Suprapubic skin (tissue), 4 donors: ENCODE measurements around the gene RAD23B. TPM values are rescaled to one million over a fixed set of nuclear protein-coding genes. Genes with fewer than 3 reads are reported as not detected.

Source experiments
- DNase-seq, 2 donors: peaks; one replicate each; pipeline ENCODE4 v3.0.0-alpha.2; 2019; ENCODE audit warnings: low spot score in 2 of 2
- H3K27ac ChIP-seq: fragments of 200-600 bp; sonication (generic); one replicate; pipeline ENCODE4 v1.5.1; 2019
- H3K27me3 ChIP-seq: fragments of 200-600 bp; sonication (generic); one replicate; pipeline ENCODE4 v1.5.1; 2019
- H3K36me3 ChIP-seq: fragments of 200-600 bp; sonication (generic); one replicate; pipeline ENCODE4 v1.5.1; 2019
- H3K4me1 ChIP-seq: fragments of 200-600 bp; sonication (generic); one replicate; pipeline ENCODE4 v1.5.1; 2019
- H3K4me3 ChIP-seq: fragments of 200-600 bp; sonication (generic); one replicate; pipeline ENCODE4 v1.5.1; 2019; ENCODE audit warnings: mild to moderate bottlenecking
- H3K9me3 ChIP-seq: fragments of 200-600 bp; sonication (generic); one replicate; pipeline ENCODE4 v1.5.1; 2019
- EP300 ChIP-seq: sonication (generic); formaldehyde crosslinking; IDR thresholded peaks from one replicate; pipeline ENCODE4 v1.6.1; 2017; ENCODE audit warnings: antibody characterized with exemption
- POLR2A ChIP-seq, 2 donors: fragments of 450-650 bp; IDR thresholded peaks; one replicate each; pipeline ENCODE4 v1.6.1; 2017; ENCODE audit warnings: antibody characterized with exemption in 2 of 2, mild to moderate bottlenecking in 2 of 2, moderate library complexity in 2 of 2
- POLR2AphosphoS5 ChIP-seq, 3 donors: sonication (generic); formaldehyde crosslinking; IDR thresholded peaks; one replicate each; pipeline ENCODE4 v1.6.1; 2017; ENCODE audit warnings: antibody characterized with exemption in 3 of 3
- WGBS: methylation state at CpG from one replicate; pipeline ENCODE4 v1.1.5; 2018; 5-methylcytosine and 5-hydroxymethylcytosine counted together
- total RNA-seq, 4 donors: library from RNA; depleted of rRNA; stranded (reverse); fragments of >200 nt; gene quantifications; one replicate each; pipeline ENCODE4 v1.1.0, GENCODE V29; 2016
- TF ChIP-seq, protein P1 (sequence below), 2 donors: fragments of 200-600 bp in 1 of 2; fragments of 450-650 bp in 1 of 2; sonication (generic) in 1 of 2; IDR thresholded peaks; one replicate each; pipeline ENCODE4 v1.5.1; 2016 to 2019; ENCODE audit warnings: antibody characterized with exemption in 2 of 2, mild to moderate bottlenecking in 1 of 2, moderate library complexity in 1 of 2

The RAD23B gene
- total RNA-seq, 4 donors from 2014 or later, result 62.5 to 103 (median 77.1) TPM

DNA sequence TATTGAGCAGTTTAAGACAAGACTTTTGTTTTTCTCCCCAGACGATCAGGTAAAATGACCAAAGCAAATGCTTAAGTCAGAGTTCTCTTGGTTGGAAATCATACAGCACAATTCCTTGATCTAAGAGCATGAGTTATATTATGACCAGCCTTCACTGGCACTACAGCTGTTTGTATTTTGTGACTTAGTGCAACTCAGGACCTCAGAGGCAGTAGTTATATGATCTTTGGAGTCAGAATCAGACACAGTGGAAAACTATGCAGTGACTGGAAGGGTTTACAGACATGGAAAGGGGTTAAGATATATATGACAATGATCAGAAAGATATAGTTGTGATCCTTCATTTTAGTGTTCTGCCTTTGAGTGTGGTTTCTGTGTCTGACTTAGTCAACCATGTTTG is 24.3 kb downstream of the RAD23B start:
- H3K36me3 ChIP-seq, result peaks cover 43% of the 10 kb centered on the region
- H3K4me3 ChIP-seq, result no peak overlapping the region
- H3K4me1 ChIP-seq, result no peaks in the 10 kb centered on the region
- no peak for TF ChIP-seq POLR2A (IDR thresholded peaks at IDR 0.05)
- TF ChIP-seq EP300, result no peak
- TF ChIP-seq, protein P1, sequence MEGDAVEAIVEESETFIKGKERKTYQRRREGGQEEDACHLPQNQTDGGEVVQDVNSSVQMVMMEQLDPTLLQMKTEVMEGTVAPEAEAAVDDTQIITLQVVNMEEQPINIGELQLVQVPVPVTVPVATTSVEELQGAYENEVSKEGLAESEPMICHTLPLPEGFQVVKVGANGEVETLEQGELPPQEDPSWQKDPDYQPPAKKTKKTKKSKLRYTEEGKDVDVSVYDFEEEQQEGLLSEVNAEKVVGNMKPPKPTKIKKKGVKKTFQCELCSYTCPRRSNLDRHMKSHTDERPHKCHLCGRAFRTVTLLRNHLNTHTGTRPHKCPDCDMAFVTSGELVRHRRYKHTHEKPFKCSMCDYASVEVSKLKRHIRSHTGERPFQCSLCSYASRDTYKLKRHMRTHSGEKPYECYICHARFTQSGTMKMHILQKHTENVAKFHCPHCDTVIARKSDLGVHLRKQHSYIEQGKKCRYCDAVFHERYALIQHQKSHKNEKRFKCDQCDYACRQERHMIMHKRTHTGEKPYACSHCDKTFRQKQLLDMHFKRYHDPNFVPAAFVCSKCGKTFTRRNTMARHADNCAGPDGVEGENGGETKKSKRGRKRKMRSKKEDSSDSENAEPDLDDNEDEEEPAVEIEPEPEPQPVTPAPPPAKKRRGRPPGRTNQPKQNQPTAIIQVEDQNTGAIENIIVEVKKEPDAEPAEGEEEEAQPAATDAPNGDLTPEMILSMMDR (IDR thresholded peaks at IDR 0.05), result no peak
- TF ChIP-seq POLR2AphosphoS5 (IDR thresholded peaks at IDR 0.05), result no peak
- 89% methylated on average over 1 of the region's 1 CpG for WGBS
- H3K9me3 ChIP-seq, result no peaks in the 10 kb centered on the region
- DNase-seq, result no peak
- no peaks in the 10 kb centered on the region for H3K27me3 ChIP-seq
- no peak overlapping the region for H3K27ac ChIP-seq

DNA sequence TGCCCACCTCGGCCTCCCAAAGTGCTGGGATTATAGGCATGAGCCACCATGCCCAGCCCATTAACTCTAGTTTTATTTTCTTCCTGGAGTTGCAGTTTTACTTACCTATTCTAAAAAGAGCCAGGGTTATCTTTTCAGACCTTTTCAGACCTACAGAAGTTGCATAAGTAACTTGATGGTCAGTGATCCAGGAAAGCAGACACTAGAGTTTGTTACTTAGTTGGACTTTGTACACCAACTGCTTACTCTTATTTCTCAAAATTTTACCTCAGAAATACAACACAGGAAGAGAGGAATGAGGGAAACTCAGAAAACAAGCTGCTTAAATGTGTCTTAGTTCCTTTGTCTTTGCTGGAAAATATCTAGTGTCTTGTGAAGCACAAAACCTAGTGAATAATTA is 25.4 kb downstream of the RAD23B start:
- no peak for TF ChIP-seq POLR2A (IDR thresholded peaks at IDR 0.05)
- TF ChIP-seq EP300, result no peak
- no peak for TF ChIP-seq POLR2AphosphoS5 (IDR thresholded peaks at IDR 0.05)
- TF ChIP-seq, protein P1 (IDR thresholded peaks at IDR 0.05), result no peak
- 0% methylated on average over 1 of the region's 1 CpG for WGBS
- H3K27ac ChIP-seq, result no peak overlapping the region
- H3K9me3 ChIP-seq, result no peaks in the 10 kb centered on the region
- no peak overlapping the region for H3K4me3 ChIP-seq
- peaks cover 52% of the 10 kb centered on the region for H3K36me3 ChIP-seq
- H3K4me1 ChIP-seq, result no peaks in the 10 kb centered on the region
- H3K27me3 ChIP-seq, result no peaks in the 10 kb centered on the region
- no peak for DNase-seq

DNA sequence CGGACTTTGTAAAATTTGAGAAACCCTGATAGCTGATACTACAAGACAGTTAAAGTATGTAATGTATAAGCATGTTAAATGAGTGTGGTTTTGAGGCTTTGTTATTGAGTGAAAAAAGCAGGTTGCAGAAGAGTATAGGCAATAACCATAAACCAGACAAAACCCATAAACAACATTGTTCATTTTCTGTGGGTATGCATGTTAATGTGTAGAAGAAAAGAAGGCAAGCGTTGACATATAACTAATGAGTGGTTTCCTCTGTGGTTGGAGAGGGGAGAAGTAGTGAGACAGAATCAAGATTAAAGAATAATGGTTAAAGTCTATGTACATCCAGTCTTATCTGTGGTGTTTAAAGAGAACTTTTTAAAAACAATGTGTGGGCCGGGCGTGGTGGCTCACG is 26.2 kb downstream of the RAD23B start:
- no peak for DNase-seq
- Histone ChIP-seq H3K4me3 (no peak overlapping the region), H3K36me3 (peaks cover 60% of the 10 kb centered on the region), H3K27ac (no peak overlapping the region), H3K9me3 (no peaks in the 10 kb centered on the region), H3K27me3 (no peaks in the 10 kb centered on the region), H3K4me1 (no peaks in the 10 kb centered on the region)
- TF ChIP-seq EP300 (no peak), POLR2A (IDR thresholded peaks at IDR 0.05) (no peak), POLR2AphosphoS5 (IDR thresholded peaks at IDR 0.05) (no peak)
- TF ChIP-seq, protein P1 (IDR thresholded peaks at IDR 0.05), result no peak
- 86% methylated on average over 5 of the region's 5 CpGs for WGBS

DNA sequence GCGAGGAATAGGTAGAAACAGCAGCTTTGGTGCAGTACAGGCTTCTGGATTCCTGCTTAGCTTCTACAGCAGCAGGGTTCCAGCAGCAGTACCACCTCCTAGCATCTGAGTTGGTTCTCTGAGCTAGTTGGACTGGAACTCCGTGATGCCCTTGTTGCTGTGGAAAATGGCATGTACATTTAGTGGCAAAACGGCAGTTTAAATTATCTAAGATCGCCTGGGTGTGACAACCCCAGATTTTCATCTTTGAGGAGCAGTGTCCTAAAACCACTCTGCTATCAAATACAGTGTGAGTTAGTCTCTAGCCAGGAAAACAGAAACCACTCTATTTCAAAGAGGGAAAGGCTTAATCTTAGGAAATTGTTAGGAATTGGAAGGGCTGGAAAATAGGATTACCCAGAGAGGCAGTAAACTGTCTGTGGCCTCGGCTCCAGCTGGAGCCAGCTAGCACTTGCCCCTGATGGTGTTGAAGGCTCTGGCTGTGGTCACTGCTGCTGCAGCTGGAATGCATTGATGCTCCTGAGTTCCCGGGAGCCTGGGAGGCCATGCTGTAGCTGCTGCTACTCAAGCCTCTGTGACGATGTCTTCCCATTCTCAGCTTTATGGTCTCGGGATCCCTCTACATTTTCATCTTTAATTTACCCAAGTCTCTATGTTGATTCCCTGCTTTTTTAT is 29.4 kb downstream of the RAD23B start:
- no peaks in the 10 kb centered on the region for H3K27me3 ChIP-seq
- no peaks in the 10 kb centered on the region for H3K9me3 ChIP-seq
- 72% methylated on average over 8 of the region's 8 CpGs for WGBS
- no peak for DNase-seq
- H3K27ac ChIP-seq, result no peak overlapping the region
- TF ChIP-seq, protein P1 (IDR thresholded peaks at IDR 0.05), result no peak
- TF ChIP-seq EP300, result no peak
- peaks cover 60% of the 10 kb centered on the region for H3K36me3 ChIP-seq
- H3K4me1 ChIP-seq, result no peaks in the 10 kb centered on the region
- no peak overlapping the region for H3K4me3 ChIP-seq

DNA sequence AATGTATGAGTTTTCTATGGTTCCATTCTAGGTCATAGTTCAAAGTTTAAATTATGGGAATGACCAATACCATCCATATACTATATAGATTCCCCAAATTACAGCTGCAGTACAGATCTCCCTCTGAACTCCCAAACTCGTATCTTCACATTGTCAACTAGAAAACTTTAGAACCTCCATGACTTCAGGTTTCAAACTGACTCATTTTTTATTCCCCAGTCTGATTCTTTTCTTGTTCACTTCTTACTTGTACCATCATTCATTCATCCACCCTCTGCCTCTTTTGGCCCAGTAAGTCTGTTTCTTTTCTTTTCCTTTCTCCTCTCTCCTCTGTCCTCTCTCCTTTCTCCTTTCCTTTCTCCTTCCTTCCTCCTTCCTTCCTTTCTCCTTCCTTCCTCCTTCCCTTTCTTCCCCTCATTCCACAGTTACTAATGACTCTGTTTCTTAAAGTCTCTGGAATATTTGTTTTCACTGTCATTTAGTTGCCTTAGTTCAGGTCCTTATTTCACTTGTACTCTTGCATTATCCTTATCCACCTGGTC is 30.5 kb downstream of the RAD23B start:
- no peak overlapping the region for H3K27ac ChIP-seq

More for the DNA sequence above, 30.5 kb downstream of the RAD23B start:
- no peak for TF ChIP-seq POLR2AphosphoS5 (IDR thresholded peaks at IDR 0.05)
- TF ChIP-seq, protein P1 (IDR thresholded peaks at IDR 0.05), result no peak
- no peak for TF ChIP-seq POLR2A (IDR thresholded peaks at IDR 0.05)
- no peak for TF ChIP-seq EP300
- DNase-seq, result no peak
- no peaks in the 10 kb centered on the region for H3K4me1 ChIP-seq
- H3K36me3 ChIP-seq, result peaks cover 57% of the 10 kb centered on the region
- no peaks in the 10 kb centered on the region for H3K9me3 ChIP-seq
- H3K27me3 ChIP-seq, result no peaks in the 10 kb centered on the region
- 93% methylated on average over 1 of the region's 1 CpG for WGBS
- no peak overlapping the region for H3K4me3 ChIP-seq
